HepG2 (cell line): ENCODE data around the gene SEMA4A. TPM values are rescaled to one million over a fixed set of nuclear protein-coding genes. Genes with fewer than 3 reads are reported as not detected.

Experiments
- ATAC-seq: fragments of 200-7000 bp; cut with Tn5 transposase; 3 replicates; pipeline ENCODE4 v1.9.1; 2020; ENCODE audit warnings: mild to moderate bottlenecking, moderate library complexity
- BruUV-seq: library from RNA; stranded (reverse); fragments of 400-500 nt; replicated peaks from 2 replicates; lab custom pipeline; 2021; lab: Mats Ljungman, UMichigan
- CTCF ChIA-PET: fragments of 300-600 bp; formaldehyde crosslinking; extraction: SDS; loops from one replicate; lab custom pipeline; 2021; ENCODE audit warnings: low total read pairs, inconsistent platforms, low intra/inter-chr PET ratio; lab: Yijun Ruan, JAX
- POLR2A ChIA-PET: fragments of 350-600 bp; sonication (Branson Sonifier 250); formaldehyde crosslinking; loops from one replicate; lab custom pipeline; 2020; ENCODE audit warnings: antibody characterized with exemption, inconsistent platforms; lab: Yijun Ruan, JAX
- DNase-seq: peaks from one replicate; pipeline ENCODE4 v3.0.0-alpha.2; 2015; ENCODE audit warnings: low spot score
- FAIRE-seq: peaks from 3 replicates; lab custom pipeline; 2011; peaks lifted over from hg19 to GRCh38; lab: Jason Lieb, UNC
- H2AFZ ChIP-seq: one replicate; pipeline ENCODE4 v1.6.1; 2011; ENCODE audit warnings: low read length, inconsistent platforms
- H3K27ac ChIP-seq: fragments of 300-600 bp; 3 replicates; pipeline ENCODE4 v1.8.0; 2011; ENCODE audit warnings: mixed run types, mild to moderate bottlenecking, mixed read lengths, low read length, inconsistent platforms; ENCODE audit not compliant: insufficient read depth; ENCODE audit errors: extremely low read length
- H3K27me3 ChIP-seq, 2 experiments: fragments of 200-600 bp in 1 of 2; 2 replicates in 1 of 2; 3 replicates in 1 of 2; pipeline versions ENCODE4 v1.6.0 to v1.8.0; 2011; ENCODE audit warnings: low read length in 2 of 2, mild to moderate bottlenecking in 2 of 2, moderate library complexity in 2 of 2, inconsistent platforms in 1 of 2; ENCODE audit not compliant: insufficient read depth in 2 of 2, control insufficient read depth in 1 of 2
- H3K36me3 ChIP-seq, 2 experiments: fragments of 200-600 bp in 1 of 2; replicated peaks in 1 of 2; 2 replicates in 1 of 2; 3 replicates in 1 of 2; pipeline versions ENCODE4 v1.5.1 to v1.8.0; 2011; ENCODE audit warnings: low read length in 2 of 2, inconsistent platforms in 1 of 2; ENCODE audit not compliant: insufficient read depth in 2 of 2, control insufficient read depth in 1 of 2
- H3K4me1 ChIP-seq: 2 replicates; pipeline ENCODE4 v1.5.1; 2012; ENCODE audit warnings: low read length, inconsistent platforms; ENCODE audit not compliant: insufficient read depth
- H3K4me2 ChIP-seq: 2 replicates; pipeline ENCODE4 v1.6.0; 2011; ENCODE audit warnings: low read depth, low read length, inconsistent platforms
- H3K4me3 ChIP-seq, 3 experiments: fragments of 200-600 bp in 1 of 3; sonication (generic), shearing (Covaris generic) in 1 of 3; replicated peaks in 1 of 3; 2 replicates each; pipeline ENCODE4 v1.5.1; 2011 to 2016; ENCODE audit warnings: low read length in 3 of 3, inconsistent platforms in 2 of 3, low read depth in 2 of 3, mild to moderate bottlenecking in 2 of 3, control low read depth in 1 of 3, mixed read lengths in 1 of 3; ENCODE audit not compliant: insufficient read depth in 1 of 3
- H3K79me2 ChIP-seq: one replicate; pipeline ENCODE4 v1.6.1; 2011; ENCODE audit warnings: low read length, inconsistent platforms; ENCODE audit not compliant: insufficient read depth
- H3K9ac ChIP-seq: 2 replicates; pipeline ENCODE4 v1.6.0; 2011; ENCODE audit warnings: mild to moderate bottlenecking, low read depth, low read length, inconsistent platforms; ENCODE audit not compliant: insufficient read depth
- H3K9me3 ChIP-seq: 2 replicates; pipeline ENCODE4 v1.5.1; 2012; ENCODE audit warnings: mild to moderate bottlenecking, low read length
- H4K20me1 ChIP-seq: 2 replicates; pipeline ENCODE4 v1.6.0; 2011; ENCODE audit warnings: inconsistent platforms, mild to moderate bottlenecking, low read length, moderate library complexity; ENCODE audit not compliant: insufficient read depth
- BATF2 ChIP-seq: sonication (generic); formaldehyde crosslinking; IDR thresholded peaks from 2 replicates; pipeline ENCODE4 v1.8.0; 2022; ENCODE audit warnings: mild to moderate bottlenecking, missing genetic modification reagents, moderate library complexity
- FOXA3 ChIP-seq: IDR thresholded peaks from 2 replicates; pipeline ENCODE4 v1.6.1; 2016; ENCODE audit warnings: missing genetic modification reagents, missing compliant biosample characterization
- YY1 ChIP-seq: IDR thresholded peaks from 2 replicates; pipeline ENCODE4 v1.6.1; 2011; ENCODE audit warnings: low read length, low read depth, moderate library complexity, mild to moderate bottlenecking; ENCODE audit not compliant: insufficient read depth, insufficient replicate concordance
- ZGPAT ChIP-seq: IDR thresholded peaks from 2 replicates; pipeline ENCODE4 v1.6.1; 2016; ENCODE audit warnings: mild to moderate bottlenecking
- ZMYM2 ChIP-seq: sonication (generic); formaldehyde crosslinking; IDR thresholded peaks from 2 replicates; pipeline ENCODE4 v1.8.0; 2022; ENCODE audit warnings: mild to moderate bottlenecking, missing genetic modification reagents
- ZNF44 ChIP-seq: sonication (generic); formaldehyde crosslinking; IDR thresholded peaks from 2 replicates; pipeline ENCODE4 v1.5.1; 2020; ENCODE audit warnings: mild to moderate bottlenecking, missing genetic modification reagents
- ZNF468 ChIP-seq: sonication (generic); formaldehyde crosslinking; IDR thresholded peaks from 2 replicates; pipeline ENCODE4 v1.8.0; 2022; ENCODE audit warnings: mild to moderate bottlenecking, moderate library complexity, missing genetic modification reagents
- ZNF614 ChIP-seq: IDR thresholded peaks from 2 replicates; pipeline ENCODE4 v1.6.1; 2018; ENCODE audit warnings: missing biosample characterization, missing genetic modification reagents, inconsistent platforms, borderline replicate concordance
- ZUFSP ChIP-seq: sonication (generic); formaldehyde crosslinking; IDR thresholded peaks from 2 replicates; pipeline ENCODE4 v1.9.0; 2021; ENCODE audit warnings: missing genetic modification reagents, mild to moderate bottlenecking, borderline replicate concordance
- WGBS: methylation state at CpG from one replicate; pipeline ENCODE4 v1.1.6; 2017; ENCODE audit warnings: low lambda C conversion rate; 5-methylcytosine and 5-hydroxymethylcytosine counted together
- in situ Hi-C: cut with HindIII; loops from 2 replicates; pipeline ENCODE4 v1.10.0; 2017; ENCODE audit warnings: low pct_unique_long_range_greater_than_20kb; ENCODE audit not compliant: extremely low pct_ligation_motif_present
- intact Hi-C: fragments of 100-400 bp; cut with micrococcal nuclease; formaldehyde crosslinking; loops from one replicate; pipeline ENCODE4 v1.10.0; 2022; ENCODE audit not compliant: unreplicated experiment
- polyA plus RNA-seq, 8 experiments: library from polyadenylated mRNA; depleted of rRNA in 3 of 8; stranded (reverse) in 7 of 8; unstranded in 1 of 8; fragments of >200 nt; fragmentation: Illumina TruSeq in 4 of 8; extraction: Trizol in 4 of 8; gene quantifications; 2 replicates each; pipeline versions ENCODE4 v1.2.1 to v1.2.3, GENCODE V29; 2011 to 2016; ENCODE audit warnings: low read depth in 4 of 8, missing spikeins in 1 of 8, mixed read lengths in 1 of 8; ENCODE audit not compliant: insufficient read depth in 1 of 8
- total RNA-seq, 5 experiments: library from RNA; depleted of rRNA; stranded (reverse); fragments of >200 nt; fragmentation: Illumina TruSeq; extraction: Trizol; gene quantifications; 2 replicates each; pipeline ENCODE4 v1.2.3, GENCODE V29; 2016; ENCODE audit warnings: low read depth in 1 of 5

SEMA4A gene
- total and polyA plus RNA-seq, 2 of the 13 experiments (the other 11 are each of a cell fraction or from before 2014, with no cell fraction given) = 0.09 to 0.20 TPM

GRCh38 chr1:156198831-156199349 is 45.5 kb downstream of the SEMA4A start:
- Histone ChIP-seq H2AFZ (no peak overlapping the region), H3K9ac (0 out of 2 replicates have a peak overlapping the region, but pooled peaks have one; percentile 12), H3K27me3 (no peaks in the 10 kb centered on the region; a peak in 1 of 5 replicates), H4K20me1 (no peaks in the 10 kb centered on the region), H3K4me2 (peak overlapping the region; percentile 37; the same call in 1 of the 2 replicates), H3K27ac (peak overlapping the region; percentile 15), H3K79me2 (peaks cover 36% of the 10 kb centered on the region), H3K9me3 (no peaks in the 10 kb centered on the region), H3K36me3 (peaks cover 14 to 33% of the 10 kb centered on the region in 2 experiments), H3K4me3 (no peak overlapping the region), H3K4me1 (peaks cover 50% of the 10 kb centered on the region)
- ChIA-PET POLR2A (interaction anchor here (3.6 kb wide), 1 partner anchor 14 kb away, joined by 32 read pairs; the partner anchor contains the start of gene PMF1), CTCF (no interaction called here)
- FAIRE-seq (no peak), DNase-seq (no peak), ATAC-seq (no peak)
- intact Hi-C loops = no loop called here
- in situ Hi-C loops = no loop called here
- WGBS = 86% methylated on average over 5 of the region's 5 CpGs
- no peak for TF ChIP-seq ZNF468 (CRISPR knock-in tag)
- TF ChIP-seq ZNF44 (CRISPR knock-in tag) = no peak
- no peak for TF ChIP-seq YY1
- TF ChIP-seq BATF2 (CRISPR knock-in tag) = no peak
- no peak for TF ChIP-seq ZNF614
- no peak for TF ChIP-seq FOXA3 (CRISPR knock-in tag)
- no peak for TF ChIP-seq ZMYM2 (CRISPR knock-in tag)
- TF ChIP-seq ZUFSP (CRISPR knock-in tag) = no peak
- TF ChIP-seq ZGPAT (CRISPR knock-in tag) = no peak
- no TSS peak for BruUV-seq
